Stimulated activated CD8-positive, alpha-beta memory T cell treated with anti-CD3 and anti-CD28 coated beads, Interleukin-12 subunit alpha, Interleukin-12 subunit beta, amount 100 ng/mL, for 1 hour (primary cell): ENCODE data around the gene TUB.

Experiments used
- DNase-seq: peaks from one replicate; pipeline ENCODE4 v3.0.0-alpha.2; 2020; ENCODE audit warnings: low read depth

The TUB gene

GRCh38 chr11:8068605-8069221, 12.3 kb upstream of the TUB start:
- no peak for DNase-seq

GRCh38 chr11:8069771-8070170, 11.2 kb upstream of the TUB start:
- DNase-seq = no peak

- no peak for DNase-seq
Measured at GRCh38 chr11:8070417-8071115, 10.4 kb upstream of the TUB start.

GRCh38 chr11:8071616-8072581, 9.1 kb upstream of the TUB start:
- DNase-seq = no peak

GRCh38 chr11:8075119-8075726, 5.8 kb upstream of the TUB start:
- DNase-seq = no peak

GRCh38 chr11:8079111-8079675, 1.8 kb upstream of the TUB start:
- no peak for DNase-seq

GRCh38 chr11:8080069-8080670, 841 bp upstream of the TUB start:
- no peak for DNase-seq

GRCh38 chr11:8081591-8082250, 710 bp downstream of the TUB start:
- no peak for DNase-seq

GRCh38 chr11:8082391-8083087, 1.5 kb downstream of the TUB start:
- no peak for DNase-seq

GRCh38 chr11:8083088-8083395, 2.0 kb downstream of the TUB start:
- DNase-seq = no peak

GRCh38 chr11:8083871-8084281, 2.9 kb downstream of the TUB start:
- DNase-seq = no peak

- no peak for DNase-seq
Measured at GRCh38 chr11:8084352-8084751, 3.3 kb downstream of the TUB start.

GRCh38 chr11:8085011-8085645, 4.1 kb downstream of the TUB start:
- no peak for DNase-seq

- no peak for DNase-seq
Measured at GRCh38 chr11:8086001-8086479, 5.0 kb downstream of the TUB start.

- DNase-seq = no peak
Measured at GRCh38 chr11:8086571-8086970, 5.6 kb downstream of the TUB start.

GRCh38 chr11:8087185-8087584, 6.2 kb downstream of the TUB start:
- no peak for DNase-seq

GRCh38 chr11:8087756-8088155, 6.7 kb downstream of the TUB start:
- DNase-seq = no peak

GRCh38 chr11:8089791-8090510, 8.9 kb downstream of the TUB start:
- no peak for DNase-seq

GRCh38 chr11:8090756-8091155, 9.7 kb downstream of the TUB start:
- no peak for DNase-seq
